H9 (cell line): ENCODE measurements around the gene SLC43A1. TPM values are rescaled to one million over a fixed set of nuclear protein-coding genes. Genes with fewer than 3 reads are reported as not detected.

Experiments
- DNase-seq: peaks from one replicate; pipeline ENCODE4 v3.0.0-alpha.2; 2017
- H2AFZ ChIP-seq: one replicate; pipeline ENCODE4 v1.6.1; 2013; ENCODE audit warnings: mild to moderate bottlenecking, low read length, control low read depth, moderate library complexity
- H2AK5ac ChIP-seq: 2 replicates; pipeline ENCODE4 v1.6.1; 2013; ENCODE audit warnings: low read length, control low read depth, mixed read lengths; ENCODE audit not compliant: insufficient read length
- H2BK120ac ChIP-seq: one replicate; pipeline ENCODE4 v1.6.1; 2013; ENCODE audit warnings: low read depth, mild to moderate bottlenecking, low read length, control low read depth, inconsistent platforms; ENCODE audit not compliant: poor library complexity, severe bottlenecking
- H2BK12ac ChIP-seq: 2 replicates; pipeline ENCODE4 v1.6.1; 2013; ENCODE audit warnings: low read length, control low read depth, mixed read lengths, low read depth; ENCODE audit not compliant: insufficient read length
- H2BK15ac ChIP-seq: 2 replicates; pipeline ENCODE4 v1.6.1; 2013; ENCODE audit warnings: low read depth, low read length, control low read depth
- H2BK20ac ChIP-seq: one replicate; pipeline ENCODE4 v1.6.1; 2013; ENCODE audit warnings: low read depth, mild to moderate bottlenecking, low read length, control low read depth, inconsistent platforms; ENCODE audit not compliant: poor library complexity, severe bottlenecking
- H2BK5ac ChIP-seq: 2 replicates; pipeline ENCODE4 v1.6.1; 2013; ENCODE audit warnings: low read length, control low read depth, mixed read lengths; ENCODE audit not compliant: insufficient read length
- H3K14ac ChIP-seq: 2 replicates; pipeline ENCODE4 v1.6.1; 2013; ENCODE audit warnings: low read length, control low read depth; ENCODE audit not compliant: insufficient read depth
- H3K18ac ChIP-seq: 2 replicates; pipeline ENCODE4 v1.6.1; 2013; ENCODE audit warnings: low read depth, mild to moderate bottlenecking, mixed read lengths, low read length, control low read depth; ENCODE audit not compliant: insufficient read length
- H3K23ac ChIP-seq: 2 replicates; pipeline ENCODE4 v1.6.1; 2013; ENCODE audit warnings: low read length, control low read depth, mixed read lengths, low read depth; ENCODE audit not compliant: insufficient read length
- H3K23me2 ChIP-seq: 2 replicates; pipeline ENCODE4 v1.6.1; 2013; ENCODE audit warnings: low read depth, mild to moderate bottlenecking, mixed read lengths, low read length, control low read depth; ENCODE audit not compliant: insufficient read length, poor library complexity, severe bottlenecking
- H3K27ac ChIP-seq: 2 replicates; pipeline ENCODE4 v1.5.1; 2013; ENCODE audit warnings: low read length, control low read depth, mixed read lengths, low read depth; ENCODE audit not compliant: insufficient read length
- H3K27me3 ChIP-seq: 2 replicates; pipeline ENCODE4 v1.6.1; 2013; ENCODE audit warnings: low read length, control low read depth, inconsistent platforms; ENCODE audit not compliant: insufficient read depth
- H3K4ac ChIP-seq: 2 replicates; pipeline ENCODE4 v1.6.1; 2013; ENCODE audit warnings: low read depth, mild to moderate bottlenecking, control low read depth, inconsistent platforms, low read length, moderate library complexity
- H3K4me1 ChIP-seq: 2 replicates; pipeline ENCODE4 v1.6.1; 2013; ENCODE audit warnings: low read length, control low read depth, inconsistent platforms; ENCODE audit not compliant: insufficient read depth
- H3K4me2 ChIP-seq: 2 replicates; pipeline ENCODE4 v1.6.1; 2013; ENCODE audit warnings: low read length, control low read depth, mixed read lengths; ENCODE audit not compliant: insufficient read length, insufficient read depth
- H3K56ac ChIP-seq: 2 replicates; pipeline ENCODE4 v1.6.1; 2013; ENCODE audit warnings: low read depth, mild to moderate bottlenecking, mixed read lengths, low read length, control low read depth; ENCODE audit not compliant: insufficient read length
- H3K79me1 ChIP-seq: 2 replicates; pipeline ENCODE4 v1.6.1; 2013; ENCODE audit warnings: low read depth, mild to moderate bottlenecking, moderate library complexity, low read length, control low read depth, inconsistent platforms; ENCODE audit not compliant: insufficient read depth, poor library complexity, severe bottlenecking
- H3K79me2 ChIP-seq: 2 replicates; pipeline ENCODE4 v1.6.1; 2013; ENCODE audit warnings: low read length, control low read depth, inconsistent platforms; ENCODE audit not compliant: insufficient read depth
- H3K9ac ChIP-seq: 2 replicates; pipeline ENCODE4 v1.6.1; 2013; ENCODE audit warnings: low read length, control low read depth, mixed read lengths; ENCODE audit not compliant: insufficient read length; ENCODE audit errors: extremely low read depth
- H3K9me3 ChIP-seq: one replicate; pipeline ENCODE4 v1.6.1; 2013; ENCODE audit warnings: low read depth, low read length, inconsistent platforms; ENCODE audit not compliant: control insufficient read depth
- H3T11ph ChIP-seq: one replicate; pipeline ENCODE4 v1.6.1; 2013; ENCODE audit warnings: mild to moderate bottlenecking, low read length, control low read depth, inconsistent platforms
- H4K20me1 ChIP-seq: one replicate; pipeline ENCODE4 v1.6.1; 2013; ENCODE audit not compliant: control insufficient read depth, insufficient read length, insufficient read depth
- H4K5ac ChIP-seq: 2 replicates; pipeline ENCODE4 v1.6.1; 2013; ENCODE audit warnings: low read depth, mild to moderate bottlenecking, mixed read lengths, low read length, control low read depth; ENCODE audit not compliant: insufficient read length
- H4K8ac ChIP-seq: replicated peaks from 2 replicates; pipeline ENCODE4 v1.6.1; 2013; ENCODE audit warnings: low read length, control low read depth, mixed read lengths, low read depth; ENCODE audit not compliant: insufficient read length
- H4K91ac ChIP-seq: 2 replicates; pipeline ENCODE4 v1.6.1; 2013; ENCODE audit warnings: low read depth, mild to moderate bottlenecking, moderate library complexity, mixed read lengths, low read length, control low read depth; ENCODE audit not compliant: insufficient read length
- H3K27ac Mint-ChIP-seq, 3 experiments: 2 replicates in 2 of 3; 3 replicates in 1 of 3; pipeline ENCODE4 v1.8.0; 2020 to 2021; ENCODE audit warnings: mixed read lengths in 3 of 3, mild to moderate bottlenecking in 1 of 3, moderate library complexity in 1 of 3
- H3K27me3 Mint-ChIP-seq: 2 replicates; pipeline ENCODE4 v1.8.0; 2021; ENCODE audit warnings: low read depth, mild to moderate bottlenecking, moderate library complexity, mixed read lengths
- H3K36me3 Mint-ChIP-seq, 3 experiments: 2 replicates in 2 of 3; 3 replicates in 1 of 3; pipeline ENCODE4 v1.8.0; 2020 to 2021; ENCODE audit warnings: low read depth in 3 of 3, mixed read lengths in 3 of 3; ENCODE audit not compliant: insufficient read depth in 1 of 3
- H3K4me1 Mint-ChIP-seq, 2 experiments: 2 replicates each; pipeline ENCODE4 v1.8.0; 2020; ENCODE audit warnings: mixed read lengths in 2 of 2
- H3K4me3 Mint-ChIP-seq, 2 experiments: 2 replicates in 1 of 2; 3 replicates in 1 of 2; pipeline ENCODE4 v1.8.0; 2020 to 2021; ENCODE audit warnings: mild to moderate bottlenecking in 2 of 2, mixed read lengths in 2 of 2, moderate library complexity in 1 of 2
- H3K9me3 Mint-ChIP-seq, 2 experiments: 2 replicates in 1 of 2; 3 replicates in 1 of 2; pipeline ENCODE4 v1.8.0; 2020; ENCODE audit warnings: mild to moderate bottlenecking in 2 of 2, mixed read lengths in 2 of 2, moderate library complexity in 1 of 2
- CTCF ChIP-seq: fragments of 200-600 bp; sonication (generic); conservative IDR thresholded peaks from 3 replicates; pipeline ENCODE4 v1.8.0; 2021; ENCODE audit warnings: antibody characterized with exemption, mild to moderate bottlenecking
- WGBS: extraction: QIAGEN DNeasy Blood & Tissue Kit; methylation state at CpG from one replicate; pipeline ENCODE4 v1.1.7; 2013; ENCODE audit warnings: missing lambda C conversion rate, low lambda C conversion rate, mixed read lengths; ENCODE audit not compliant: insufficient read length; ENCODE audit errors: extremely low coverage; 5-methylcytosine and 5-hydroxymethylcytosine counted together
- total RNA-seq: library from RNA; stranded (reverse); gene quantifications from 2 replicates; pipeline ENCODE4 v1.2.1, GENCODE V29; 2021

The SLC43A1 gene
- total RNA-seq, 1 experiment from 2014 or later: 17.0 TPM

DNA sequence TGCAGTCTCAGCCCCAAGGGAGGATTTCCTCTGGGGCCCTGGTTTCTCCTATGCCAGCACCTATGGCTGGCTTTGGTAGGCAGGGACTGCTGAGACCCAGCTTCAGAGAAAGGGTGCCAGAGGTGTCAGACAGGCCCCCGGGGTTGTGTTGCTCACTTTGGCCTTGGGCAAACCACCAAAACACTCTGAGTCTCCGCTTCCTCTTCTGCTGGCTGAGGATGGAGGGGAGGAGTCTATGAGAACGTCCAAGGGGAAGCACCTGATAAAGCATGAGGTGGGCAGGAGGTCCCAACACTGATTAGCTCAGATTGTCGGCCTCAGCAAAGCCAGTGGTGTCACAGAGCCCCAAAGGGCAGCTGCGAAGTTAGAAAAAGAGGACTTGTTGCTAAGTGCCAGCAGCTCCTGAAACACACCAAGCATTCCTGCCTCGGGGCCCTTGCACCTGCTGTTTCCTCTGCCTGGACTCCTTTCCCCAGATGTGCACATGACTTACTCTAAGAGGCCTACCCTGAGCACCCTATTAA is 32.4 kb upstream of the SLC43A1 start:
- Histone ChIP-seq H3K4ac (no peak overlapping the region), H3T11ph (no peak overlapping the region), H2AFZ (no peak overlapping the region)

More for the DNA sequence above, 32.4 kb upstream of the SLC43A1 start:
- H2BK12ac ChIP-seq: no peak overlapping the region
- no peak overlapping the region for H2BK120ac ChIP-seq
- no peak overlapping the region for H4K5ac ChIP-seq
- TF ChIP-seq CTCF: no peak
- no peaks in the 10 kb centered on the region for H3K9me3 Mint-ChIP-seq
- H3K9ac ChIP-seq: no peak overlapping the region
- H3K4me1 ChIP-seq: peaks cover 3% of the 10 kb centered on the region; the same call in 1 of the 2 replicates
- H2BK5ac ChIP-seq: no peak overlapping the region
- H2BK20ac ChIP-seq: no peak overlapping the region
- H3K36me3 Mint-ChIP-seq: peaks cover 3 to 24% (median 15%) of the 10 kb centered on the region in 3 experiments; a peak in 6 of 7 replicates
- H3K23ac ChIP-seq: no peak overlapping the region
- H3K18ac ChIP-seq: no peak overlapping the region
- H3K4me3 Mint-ChIP-seq: no peak overlapping the region
- H3K27ac Mint-ChIP-seq: no peak overlapping the region
- no CpG with 5 or more reads among the region's 6 CpGs for WGBS
- peaks cover 13% of the 10 kb centered on the region for H3K27me3 Mint-ChIP-seq
- no peak for DNase-seq
- H2AK5ac ChIP-seq: no peak overlapping the region
- no peak overlapping the region for H4K8ac ChIP-seq
- no peak overlapping the region for H3K27ac ChIP-seq
- H3K56ac ChIP-seq: no peak overlapping the region
- no peak overlapping the region for H3K4me2 ChIP-seq
- H3K14ac ChIP-seq: no peak overlapping the region
- no peaks in the 10 kb centered on the region for H3K9me3 ChIP-seq
- no peaks in the 10 kb centered on the region for H4K20me1 ChIP-seq
- no peak overlapping the region for H2BK15ac ChIP-seq
- H3K79me2 ChIP-seq: no peaks in the 10 kb centered on the region
- no peaks in the 10 kb centered on the region for H3K79me1 ChIP-seq
- H3K23me2 ChIP-seq: no peaks in the 10 kb centered on the region
- peaks cover 15 to 32% of the 10 kb centered on the region in 2 experiments for H3K4me1 Mint-ChIP-seq
- H4K91ac ChIP-seq: no peak overlapping the region
- no peaks in the 10 kb centered on the region for H3K27me3 ChIP-seq
